Activated CD8-positive, alpha-beta T cell treated with anti-CD3 and anti-CD28 coated beads for 36 hours (primary cell): ENCODE measurements around the gene NR2F1-AS1. TPM values are rescaled to one million over a fixed set of nuclear protein-coding genes. Genes with fewer than 3 reads are reported as not detected.

Source experiments
- ATAC-seq: fragments of 200-7000 bp; cut with Tn5 transposase; one replicate; pipeline ENCODE4 v1.10.0; 2021; ENCODE audit warnings: mild to moderate bottlenecking, moderate library complexity
- CTCF ChIA-PET: fragments of 350-600 bp; sonication (Branson Sonifier 250); formaldehyde crosslinking; loops from one replicate; lab custom pipeline; 2021; ENCODE audit warnings: antibody characterized with exemption; lab: Charles Lee
- POLR2A ChIA-PET: fragments of 350-600 bp; sonication (Branson Sonifier 250); formaldehyde crosslinking; loops from one replicate; lab custom pipeline; 2021; ENCODE audit warnings: antibody characterized with exemption; lab: Charles Lee
- DNase-seq: peaks from one replicate; pipeline ENCODE4 v3.0.0-alpha.2; 2020
- H3K27ac Mint-ChIP-seq: one replicate; pipeline ENCODE4 v1.8.0; 2021; ENCODE audit warnings: mild to moderate bottlenecking, mixed read lengths
- H3K27me3 Mint-ChIP-seq: one replicate; pipeline ENCODE4 v1.8.0; 2021; ENCODE audit warnings: mixed read lengths
- H3K36me3 Mint-ChIP-seq: one replicate; pipeline ENCODE4 v1.8.0; 2021; ENCODE audit warnings: low read depth, mixed read lengths
- H3K4me1 Mint-ChIP-seq: one replicate; pipeline ENCODE4 v1.8.0; 2021; ENCODE audit warnings: low read depth, mixed read lengths
- H3K4me3 Mint-ChIP-seq: one replicate; pipeline ENCODE4 v1.8.0; 2021; ENCODE audit warnings: mild to moderate bottlenecking, moderate library complexity, mixed read lengths
- H3K9me3 Mint-ChIP-seq: one replicate; pipeline ENCODE4 v1.8.0; 2021; ENCODE audit warnings: mixed read lengths
- intact Hi-C: fragments of 100-400 bp; cut with micrococcal nuclease; formaldehyde crosslinking; loops from one replicate; pipeline ENCODE4 v1.10.0; 2022
- total RNA-seq, 2 experiments: library from RNA; stranded (reverse); gene quantifications; one replicate each; pipeline ENCODE4 v1.2.3, GENCODE V29; 2021
- TF ChIP-seq, protein P1 (sequence below): fragments of 200-600 bp; IDR thresholded peaks from one replicate; pipeline ENCODE4 v1.8.0; 2022; ENCODE audit warnings: antibody characterized with exemption, mild to moderate bottlenecking

The NR2F1-AS1 gene
- total RNA-seq, 2 experiments from 2014 or later, result not detected

DNA sequence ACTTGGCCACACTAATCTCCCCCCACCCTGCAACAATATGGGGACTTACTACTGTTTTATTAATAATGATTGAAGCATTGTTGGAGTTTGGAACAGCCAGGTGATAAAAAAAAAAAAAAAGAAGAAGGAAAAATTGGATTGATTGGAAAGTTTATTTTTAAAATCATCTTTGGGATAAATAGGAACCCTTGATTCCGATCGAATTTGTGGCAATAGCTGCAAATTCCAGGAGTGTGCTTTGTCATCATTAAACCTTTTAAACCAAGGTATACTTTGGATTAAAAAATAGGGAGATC, 1.1 kb upstream of the NR2F1-AS1 start:
- ChIA-PET POLR2A (interaction anchor here (0.6 to 0.7 kb wide), 2 partner anchors 225 to 249 kb away, joined by 3 read pairs; no protein-coding TSS in a partner anchor), CTCF (interaction anchor here (1.7 to 1.8 kb wide), 2 partner anchors 19 to 219 kb away, joined by 5 to 15 read pairs; no protein-coding TSS in a partner anchor)
- ATAC-seq, result no peak
- Mint-ChIP-seq H3K4me3 (no peak overlapping the region), H3K27me3 (peaks cover 49% of the 10 kb centered on the region), H3K27ac (no peak overlapping the region), H3K36me3 (no peaks in the 10 kb centered on the region), H3K4me1 (peaks cover 22% of the 10 kb centered on the region), H3K9me3 (no peaks in the 10 kb centered on the region)
- DNase-seq, result no peak
- intact Hi-C loops, result loop anchor here (2.0 to 5.0 kb wide), 3 partner anchors 40 to 330 kb away; no protein-coding TSS in a partner anchor
- TF ChIP-seq, protein P1, sequence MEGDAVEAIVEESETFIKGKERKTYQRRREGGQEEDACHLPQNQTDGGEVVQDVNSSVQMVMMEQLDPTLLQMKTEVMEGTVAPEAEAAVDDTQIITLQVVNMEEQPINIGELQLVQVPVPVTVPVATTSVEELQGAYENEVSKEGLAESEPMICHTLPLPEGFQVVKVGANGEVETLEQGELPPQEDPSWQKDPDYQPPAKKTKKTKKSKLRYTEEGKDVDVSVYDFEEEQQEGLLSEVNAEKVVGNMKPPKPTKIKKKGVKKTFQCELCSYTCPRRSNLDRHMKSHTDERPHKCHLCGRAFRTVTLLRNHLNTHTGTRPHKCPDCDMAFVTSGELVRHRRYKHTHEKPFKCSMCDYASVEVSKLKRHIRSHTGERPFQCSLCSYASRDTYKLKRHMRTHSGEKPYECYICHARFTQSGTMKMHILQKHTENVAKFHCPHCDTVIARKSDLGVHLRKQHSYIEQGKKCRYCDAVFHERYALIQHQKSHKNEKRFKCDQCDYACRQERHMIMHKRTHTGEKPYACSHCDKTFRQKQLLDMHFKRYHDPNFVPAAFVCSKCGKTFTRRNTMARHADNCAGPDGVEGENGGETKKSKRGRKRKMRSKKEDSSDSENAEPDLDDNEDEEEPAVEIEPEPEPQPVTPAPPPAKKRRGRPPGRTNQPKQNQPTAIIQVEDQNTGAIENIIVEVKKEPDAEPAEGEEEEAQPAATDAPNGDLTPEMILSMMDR, result no peak

GRCh38 chr5:93580063-93580926, 724 bp downstream of the NR2F1-AS1 start:
- Mint-ChIP-seq H3K36me3 (no peaks in the 10 kb centered on the region), H3K4me1 (peaks cover 12% of the 10 kb centered on the region), H3K4me3 (peak overlapping the region; percentile 60), H3K9me3 (no peaks in the 10 kb centered on the region), H3K27me3 (peaks cover 50% of the 10 kb centered on the region), H3K27ac (no peak overlapping the region)
- no peak for ATAC-seq
- DNase-seq, result no peak
- CTCF ChIA-PET, result interaction anchor here (1.0 to 1.1 kb wide), 2 partner anchors 221 to 347 kb away, joined by 3 to 9 read pairs; no protein-coding TSS in a partner anchor
- TF ChIP-seq, protein P1, result no peak
- POLR2A ChIA-PET, result interaction anchor here (1.2 kb wide), 1 partner anchor 9 kb away, joined by 3 read pairs; no protein-coding TSS in a partner anchor
- intact Hi-C loops, result loop anchor here (5.0 kb wide), 2 partner anchors 42 to 332 kb away; no protein-coding TSS in a partner anchor

DNA sequence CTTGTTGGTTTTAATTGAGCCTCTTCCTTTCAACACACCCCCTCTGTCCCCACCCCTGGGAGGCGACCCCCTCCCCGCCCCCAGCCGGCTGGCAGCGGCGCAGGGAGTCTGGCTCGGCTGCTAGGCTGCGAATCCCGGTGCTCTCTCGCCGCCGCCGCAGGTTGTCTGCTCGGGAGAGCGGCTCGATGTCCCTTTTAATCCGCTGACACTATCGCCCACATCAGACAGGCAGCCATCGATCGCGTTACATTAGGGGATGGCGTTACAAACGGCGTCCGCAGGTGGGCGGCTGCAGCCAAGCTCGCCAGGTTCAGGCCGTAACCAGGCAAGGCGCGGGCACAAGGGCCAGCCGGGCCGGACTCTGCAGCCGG, 1.3 kb downstream of the NR2F1-AS1 start:
- ATAC-seq (no peak), DNase-seq (no peak)
- Mint-ChIP-seq H3K4me1 (peaks cover 10% of the 10 kb centered on the region), H3K36me3 (no peaks in the 10 kb centered on the region), H3K4me3 (peak overlapping the region; percentile 60), H3K9me3 (no peaks in the 10 kb centered on the region), H3K27me3 (peaks cover 54% of the 10 kb centered on the region), H3K27ac (no peak overlapping the region)
- ChIA-PET CTCF (interaction anchor here (2.0 kb wide), 1 partner anchor 221 kb away, joined by 10 read pairs; no protein-coding TSS in a partner anchor), POLR2A (interaction anchor here (1.2 kb wide), 1 partner anchor 8 kb away, joined by 3 read pairs; no protein-coding TSS in a partner anchor)
- intact Hi-C loops, result loop anchor here (5.0 kb wide), 2 partner anchors 43 to 333 kb away; no protein-coding TSS in a partner anchor
- TF ChIP-seq, protein P1, result no peak

DNA sequence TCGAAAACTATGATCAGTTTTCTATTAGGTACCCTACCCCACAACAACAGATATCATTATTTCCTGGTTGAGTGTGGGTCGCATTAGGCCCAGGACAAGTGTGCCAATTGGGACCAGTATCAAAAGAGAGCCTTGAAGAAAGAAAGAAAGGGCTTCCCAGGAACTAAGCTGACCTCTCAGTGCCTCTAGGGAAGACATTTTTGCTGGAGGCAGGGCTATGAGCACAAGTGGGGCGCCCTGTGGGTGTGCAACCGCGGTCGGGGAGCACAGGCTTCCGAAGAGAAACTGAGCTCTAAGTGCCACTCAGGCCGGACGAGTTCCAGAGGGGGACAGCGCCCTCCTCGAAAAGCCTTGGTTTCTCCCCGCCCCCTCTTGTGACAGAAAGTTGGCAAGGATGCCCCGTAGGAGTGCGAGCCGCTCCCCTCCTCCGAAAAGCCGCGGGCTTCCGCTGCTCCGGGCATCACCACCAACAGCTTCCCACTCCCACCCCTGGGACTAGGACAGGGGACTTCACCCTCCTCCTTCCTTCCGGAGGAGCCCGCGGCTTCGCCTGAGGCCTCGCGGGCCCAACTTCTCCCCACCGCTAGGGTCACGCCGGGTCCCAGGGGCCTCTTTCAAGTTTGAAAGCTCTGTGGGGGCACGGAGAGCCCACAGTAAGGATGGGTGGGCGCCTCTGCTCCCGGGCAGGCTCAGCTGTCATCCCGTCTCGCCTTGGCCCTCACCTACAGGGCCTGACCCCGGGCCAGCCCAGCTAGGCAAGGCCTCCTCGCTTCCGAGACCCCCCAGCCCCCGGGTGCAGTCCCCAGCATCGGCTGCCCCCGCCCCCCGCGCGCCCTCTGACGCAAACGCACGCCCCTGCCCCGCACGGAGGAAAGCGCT, 2.0 kb downstream of the NR2F1-AS1 start:
- Mint-ChIP-seq H3K4me1 (peaks cover 10% of the 10 kb centered on the region), H3K27me3 (peaks cover 60% of the 10 kb centered on the region), H3K27ac (no peak overlapping the region), H3K36me3 (no peaks in the 10 kb centered on the region), H3K9me3 (no peaks in the 10 kb centered on the region), H3K4me3 (peak overlapping the region; percentile 7)
- ChIA-PET CTCF (interaction anchor here (1.4 to 2.0 kb wide), 2 partner anchors 24 to 222 kb away, joined by 3 to 10 read pairs; no protein-coding TSS in a partner anchor), POLR2A (interaction anchor here (1.2 to 1.3 kb wide), 2 partner anchors 8 to 28 kb away, joined by 3 read pairs; no protein-coding TSS in a partner anchor)
- no peak for DNase-seq
- TF ChIP-seq, protein P1, result no peak
- intact Hi-C loops, result no loop called here
- ATAC-seq, result no peak
